MM.1S (cell line): ENCODE results near the gene PPP1CA.

Experiments
- EZH2 ChIP-seq: fragments of 300-600 bp; sonication (generic); optimal IDR thresholded peaks from 2 replicates; pipeline ENCODE3; 2017; ENCODE audit warnings: low read depth, mild to moderate bottlenecking, antibody characterized with exemption, low read length, mixed read lengths
- EZH2phosphoT487 ChIP-seq: fragments of 300-600 bp; sonication (generic); IDR thresholded peaks from 2 replicates; pipeline ENCODE4 v1.6.1; 2018; ENCODE audit warnings: antibody characterized with exemption, low read length
- TF ChIP-seq, protein P1 (sequence below): fragments of 300-600 bp; sonication (generic); IDR thresholded peaks from 2 replicates; pipeline ENCODE4 v1.5.1; 2016; ENCODE audit warnings: antibody characterized with exemption, low read length, mixed read lengths

DNA sequence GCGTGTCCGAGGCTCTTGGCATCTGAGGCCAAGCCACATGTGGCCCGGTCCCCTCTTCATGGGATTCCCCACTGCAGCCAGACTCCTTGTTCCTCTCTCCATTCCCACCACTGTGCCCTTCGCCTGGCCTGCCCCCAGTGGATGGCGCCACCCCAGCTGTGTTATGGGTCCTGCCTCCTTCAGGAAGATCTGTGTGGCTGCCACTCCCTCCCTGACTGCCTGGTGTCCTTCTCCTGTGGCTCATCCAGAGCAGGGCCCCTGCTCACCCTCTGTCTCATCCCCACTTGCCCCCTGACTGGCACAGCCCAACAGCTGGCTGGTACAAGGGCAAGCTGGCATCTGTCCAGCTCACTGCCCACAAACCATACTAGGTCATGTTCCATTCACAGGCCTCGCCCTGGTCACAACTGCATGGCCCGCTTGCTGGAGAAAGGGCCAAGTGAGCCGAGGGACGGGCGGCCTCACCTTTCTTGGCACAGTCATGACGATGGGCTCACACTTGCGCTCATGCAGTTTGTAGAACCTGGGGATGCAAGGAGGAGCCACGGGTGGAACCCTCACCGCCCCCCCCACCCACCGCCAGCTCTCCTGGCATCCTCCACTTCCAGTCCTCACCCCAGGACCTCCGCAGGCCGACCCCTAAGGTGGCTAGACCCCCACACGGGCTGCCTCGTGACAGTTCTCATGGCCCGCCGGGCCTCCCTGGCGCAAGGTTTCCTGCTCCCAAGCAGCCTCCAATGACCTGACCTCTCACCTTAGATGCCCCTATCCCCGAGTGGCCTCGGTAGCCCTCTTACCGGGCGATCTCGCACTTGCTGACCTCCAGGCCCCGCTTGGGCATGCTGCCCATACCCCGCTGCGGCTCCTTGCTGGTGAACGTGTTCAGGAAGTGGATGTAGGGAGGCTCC, 37.9 kb upstream of the PPP1CA start:
- TF ChIP-seq, protein P1, sequence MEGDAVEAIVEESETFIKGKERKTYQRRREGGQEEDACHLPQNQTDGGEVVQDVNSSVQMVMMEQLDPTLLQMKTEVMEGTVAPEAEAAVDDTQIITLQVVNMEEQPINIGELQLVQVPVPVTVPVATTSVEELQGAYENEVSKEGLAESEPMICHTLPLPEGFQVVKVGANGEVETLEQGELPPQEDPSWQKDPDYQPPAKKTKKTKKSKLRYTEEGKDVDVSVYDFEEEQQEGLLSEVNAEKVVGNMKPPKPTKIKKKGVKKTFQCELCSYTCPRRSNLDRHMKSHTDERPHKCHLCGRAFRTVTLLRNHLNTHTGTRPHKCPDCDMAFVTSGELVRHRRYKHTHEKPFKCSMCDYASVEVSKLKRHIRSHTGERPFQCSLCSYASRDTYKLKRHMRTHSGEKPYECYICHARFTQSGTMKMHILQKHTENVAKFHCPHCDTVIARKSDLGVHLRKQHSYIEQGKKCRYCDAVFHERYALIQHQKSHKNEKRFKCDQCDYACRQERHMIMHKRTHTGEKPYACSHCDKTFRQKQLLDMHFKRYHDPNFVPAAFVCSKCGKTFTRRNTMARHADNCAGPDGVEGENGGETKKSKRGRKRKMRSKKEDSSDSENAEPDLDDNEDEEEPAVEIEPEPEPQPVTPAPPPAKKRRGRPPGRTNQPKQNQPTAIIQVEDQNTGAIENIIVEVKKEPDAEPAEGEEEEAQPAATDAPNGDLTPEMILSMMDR = peak; percentile 19
- no peak for TF ChIP-seq EZH2
- TF ChIP-seq EZH2phosphoT487 = no peak
